PC-9 (cell line): ENCODE data around the gene GAK. TPM values are rescaled to one million over a fixed set of nuclear protein-coding genes. Genes with fewer than 3 reads are reported as not detected.

Experiments used
- BruUV-seq: library from RNA; stranded (reverse); fragments of 400-500 nt; replicated peaks from 2 replicates; lab custom pipeline; 2021; lab: Mats Ljungman, UMichigan
- CTCF ChIA-PET: fragments of 300-600 bp; sonication (Branson Sonifier 250); formaldehyde crosslinking; loops from one replicate; lab custom pipeline; 2022; ENCODE audit warnings: antibody characterized with exemption; lab: Charles Lee
- POLR2A ChIA-PET: fragments of 300-600 bp; sonication (Branson Sonifier 250); formaldehyde crosslinking; loops from one replicate; lab custom pipeline; 2022; ENCODE audit warnings: antibody characterized with exemption; ENCODE audit not compliant: unreplicated experiment; lab: Charles Lee
- DNase-seq, 2 experiments: peaks; one replicate each; pipeline versions ENCODE4 v3.0.0 to v3.0.0-alpha.2; 2015 to 2022; ENCODE audit warnings: mixed read lengths in 1 of 2
- H2AFZ ChIP-seq: fragments of 200-600 bp; sonication (generic); 2 replicates; pipeline ENCODE4 v1.8.1; 2017; ENCODE audit warnings: antibody characterized with exemption
- H3F3A ChIP-seq: fragments of 200-600 bp; sonication (generic); 2 replicates; pipeline ENCODE4 v1.8.1; 2017; ENCODE audit warnings: antibody characterized with exemption, mild to moderate bottlenecking, low read depth; ENCODE audit not compliant: insufficient read depth
- H3K27ac ChIP-seq: fragments of 200-600 bp; sonication (generic); 2 replicates; pipeline ENCODE4 v1.6.1; 2016; ENCODE audit warnings: mixed run types
- H3K27me3 ChIP-seq: fragments of 200-600 bp; sonication (generic); 2 replicates; pipeline ENCODE4 v1.6.1; 2016; ENCODE audit warnings: low read depth, mixed run types; ENCODE audit not compliant: insufficient read depth
- H3K36me3 ChIP-seq: fragments of 200-600 bp; sonication (generic); 2 replicates; pipeline ENCODE4 v1.6.1; 2016; ENCODE audit warnings: low read depth, mixed run types
- H3K4me1 ChIP-seq: fragments of 200-600 bp; sonication (generic); replicated peaks from 2 replicates; pipeline ENCODE4 v1.6.1; 2016; ENCODE audit warnings: mixed run types; ENCODE audit not compliant: insufficient read depth
- H3K4me2 ChIP-seq: fragments of 200-600 bp; sonication (generic); 2 replicates; pipeline ENCODE4 v1.6.1; 2017; ENCODE audit warnings: mixed run types
- H3K4me3 ChIP-seq: fragments of 200-600 bp; sonication (generic); 2 replicates; pipeline ENCODE4 v1.6.1; 2016; ENCODE audit warnings: mixed run types
- H3K79me2 ChIP-seq: fragments of 200-600 bp; sonication (generic); 2 replicates; pipeline ENCODE4 v1.6.1; 2017; ENCODE audit warnings: low read depth, mixed run types
- H3K9me2 ChIP-seq: fragments of 200-600 bp; sonication (generic); 2 replicates; pipeline ENCODE4 v1.8.1; 2017; ENCODE audit warnings: mild to moderate bottlenecking; ENCODE audit not compliant: insufficient read depth
- H3K9me3 ChIP-seq: fragments of 200-600 bp; sonication (generic); 2 replicates; pipeline ENCODE4 v1.8.1; 2016; ENCODE audit warnings: low read depth; ENCODE audit not compliant: insufficient read depth
- H4K20me1 ChIP-seq: fragments of 200-600 bp; sonication (generic); 2 replicates; pipeline ENCODE4 v1.8.1; 2017; ENCODE audit not compliant: insufficient read depth
- EZH2 ChIP-seq: fragments of 200-600 bp; sonication (generic); IDR thresholded peaks from 2 replicates; pipeline ENCODE4 v1.8.0; 2017; ENCODE audit warnings: antibody characterized with exemption, low read depth
- intact Hi-C: fragments of 100-400 bp; cut with micrococcal nuclease; formaldehyde crosslinking; loops from one replicate; pipeline ENCODE4 v1.10.0; 2022; ENCODE audit not compliant: unreplicated experiment
- total RNA-seq: library from RNA; stranded (reverse); gene quantifications from 2 replicates; pipeline ENCODE4 v1.2.3, GENCODE V29; 2021
- TF ChIP-seq, protein P1 (sequence below): fragments of 200-600 bp; sonication (generic); conservative IDR thresholded peaks from 2 replicates; pipeline ENCODE4 v1.6.1; 2017; ENCODE audit warnings: mixed run types, antibody characterized with exemption, mild to moderate bottlenecking, moderate library complexity

Gene GAK
- total RNA-seq, 1 experiment from 2014 or later: 114 TPM

DNA sequence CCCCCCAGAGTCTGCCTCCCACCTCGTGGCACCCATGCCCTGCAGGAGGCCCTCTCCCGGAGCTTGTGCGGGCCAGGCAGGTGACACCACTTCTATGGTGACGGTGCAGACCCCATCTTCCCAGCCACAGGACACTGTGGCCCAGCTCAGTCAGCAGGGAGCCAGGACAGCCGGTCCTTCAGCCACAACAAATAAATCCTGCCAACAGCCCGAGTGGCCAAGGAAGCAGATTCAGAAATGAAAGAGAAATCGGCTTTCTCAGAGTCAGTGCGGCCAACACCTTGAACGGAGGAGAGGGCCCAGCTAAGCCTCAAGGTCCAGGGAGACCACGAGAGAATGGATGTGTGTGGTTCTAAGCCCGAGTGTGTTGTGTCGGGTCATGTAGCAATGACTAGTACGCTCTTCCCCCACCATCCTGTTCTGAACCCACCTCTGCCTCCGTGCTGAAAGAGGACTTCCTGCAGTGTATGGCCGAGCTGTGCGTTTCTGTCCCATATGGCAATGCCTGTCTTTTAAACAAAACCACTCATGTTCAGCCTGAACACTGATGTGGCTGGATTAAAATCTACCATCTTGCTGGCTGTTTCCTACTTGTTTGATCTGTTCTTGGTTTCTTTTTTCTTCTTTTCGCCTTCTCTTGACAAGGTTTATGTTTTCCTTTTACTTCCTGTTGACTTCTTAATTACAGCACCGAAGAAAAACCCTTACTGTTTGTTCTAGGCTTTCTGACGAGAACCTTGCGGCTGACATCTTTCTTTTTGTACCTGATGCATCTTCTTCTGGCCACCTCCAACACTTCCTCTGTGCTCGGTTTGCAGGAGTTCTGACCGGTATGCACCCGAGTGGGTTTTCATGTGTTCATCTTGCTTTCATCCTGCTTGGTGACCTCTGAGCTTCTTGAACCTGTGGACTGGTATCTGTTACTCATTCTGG, 53.1 kb downstream of the GAK start:
- H3K4me3 ChIP-seq: no peak overlapping the region
- H3K9me3 ChIP-seq: no peaks in the 10 kb centered on the region
- H3K9me2 ChIP-seq: no peaks in the 10 kb centered on the region
- intact Hi-C loops: no loop called here
- no peaks in the 10 kb centered on the region for H3F3A ChIP-seq
- ChIA-PET POLR2A (interaction anchor here (0.6 kb wide), 1 partner anchor 97 kb away, joined by 3 read pairs; no protein-coding TSS in a partner anchor), CTCF (no interaction called here)
- no peaks in the 10 kb centered on the region for H3K27me3 ChIP-seq
- H4K20me1 ChIP-seq: no peaks in the 10 kb centered on the region
- no peak overlapping the region for H3K4me2 ChIP-seq
- TF ChIP-seq, protein P1, sequence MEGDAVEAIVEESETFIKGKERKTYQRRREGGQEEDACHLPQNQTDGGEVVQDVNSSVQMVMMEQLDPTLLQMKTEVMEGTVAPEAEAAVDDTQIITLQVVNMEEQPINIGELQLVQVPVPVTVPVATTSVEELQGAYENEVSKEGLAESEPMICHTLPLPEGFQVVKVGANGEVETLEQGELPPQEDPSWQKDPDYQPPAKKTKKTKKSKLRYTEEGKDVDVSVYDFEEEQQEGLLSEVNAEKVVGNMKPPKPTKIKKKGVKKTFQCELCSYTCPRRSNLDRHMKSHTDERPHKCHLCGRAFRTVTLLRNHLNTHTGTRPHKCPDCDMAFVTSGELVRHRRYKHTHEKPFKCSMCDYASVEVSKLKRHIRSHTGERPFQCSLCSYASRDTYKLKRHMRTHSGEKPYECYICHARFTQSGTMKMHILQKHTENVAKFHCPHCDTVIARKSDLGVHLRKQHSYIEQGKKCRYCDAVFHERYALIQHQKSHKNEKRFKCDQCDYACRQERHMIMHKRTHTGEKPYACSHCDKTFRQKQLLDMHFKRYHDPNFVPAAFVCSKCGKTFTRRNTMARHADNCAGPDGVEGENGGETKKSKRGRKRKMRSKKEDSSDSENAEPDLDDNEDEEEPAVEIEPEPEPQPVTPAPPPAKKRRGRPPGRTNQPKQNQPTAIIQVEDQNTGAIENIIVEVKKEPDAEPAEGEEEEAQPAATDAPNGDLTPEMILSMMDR: no peak
- TF ChIP-seq EZH2: no peak
- no peak for DNase-seq
- H2AFZ ChIP-seq: no peak overlapping the region
- no peaks in the 10 kb centered on the region for H3K36me3 ChIP-seq
- no peaks in the 10 kb centered on the region for H3K4me1 ChIP-seq
- no TSS peak for BruUV-seq
- no peaks in the 10 kb centered on the region for H3K79me2 ChIP-seq
- H3K27ac ChIP-seq: no peak overlapping the region

DNA sequence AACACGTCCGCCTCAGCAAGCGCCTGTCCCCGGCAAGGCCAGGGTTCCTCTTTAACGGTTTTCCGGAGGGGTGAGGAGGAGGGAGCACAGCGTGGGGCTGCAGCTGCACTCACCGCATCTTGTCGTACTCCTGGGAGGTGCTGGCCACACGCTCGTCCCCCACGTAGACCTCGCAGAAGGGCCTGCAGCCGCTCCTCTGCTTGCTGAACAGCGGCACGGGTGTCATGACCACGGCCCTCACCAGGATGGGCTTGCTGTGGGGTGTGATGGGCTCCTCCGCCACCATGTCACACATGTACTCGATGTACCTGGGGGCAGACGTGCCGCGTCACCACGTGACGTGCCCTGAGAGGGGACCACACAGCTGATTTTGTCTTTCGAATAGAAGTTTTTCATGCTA, 54.6 kb downstream of the GAK start:
- Histone ChIP-seq H3F3A (no peaks in the 10 kb centered on the region), H3K27me3 (no peaks in the 10 kb centered on the region), H3K4me1 (no peaks in the 10 kb centered on the region), H3K4me3 (no peak overlapping the region), H3K9me2 (no peaks in the 10 kb centered on the region), H4K20me1 (no peaks in the 10 kb centered on the region), H3K27ac (no peak overlapping the region), H3K79me2 (no peaks in the 10 kb centered on the region), H3K4me2 (no peak overlapping the region), H2AFZ (no peak overlapping the region), H3K36me3 (no peaks in the 10 kb centered on the region), H3K9me3 (no peaks in the 10 kb centered on the region)
- ChIA-PET POLR2A (no interaction called here), CTCF (no interaction called here)
- TF ChIP-seq, protein P1: no peak
- TF ChIP-seq EZH2: no peak
- intact Hi-C loops: no loop called here
- no peak for DNase-seq
- BruUV-seq: no TSS peak

DNA sequence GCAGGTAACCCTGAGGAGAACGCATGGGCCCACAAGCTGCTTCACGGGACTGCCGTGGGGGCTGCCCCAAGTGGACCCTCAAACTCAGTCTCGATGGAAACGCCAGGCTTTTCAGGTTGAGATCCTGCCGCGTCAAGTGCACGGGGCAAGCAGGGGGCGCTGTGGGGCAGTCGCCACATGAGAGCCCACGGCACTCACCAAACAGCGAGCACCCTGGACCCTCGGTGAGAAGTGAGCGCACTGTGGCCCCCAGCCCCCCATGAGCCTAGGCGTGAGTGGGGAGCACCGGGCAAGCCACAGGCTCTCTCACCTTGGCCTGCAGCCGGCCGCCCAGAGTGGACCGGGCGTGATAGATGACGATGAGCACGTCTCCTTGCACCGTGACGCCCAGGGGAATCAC, 55.3 kb downstream of the GAK start:
- no peak for TF ChIP-seq EZH2
- TF ChIP-seq, protein P1: no peak; the same call in 1 of the 2 replicates
- Histone ChIP-seq H3F3A (no peaks in the 10 kb centered on the region), H3K27ac (no peak overlapping the region), H3K4me2 (no peak overlapping the region), H3K36me3 (no peaks in the 10 kb centered on the region), H3K9me3 (no peaks in the 10 kb centered on the region), H3K79me2 (no peaks in the 10 kb centered on the region), H3K4me1 (no peaks in the 10 kb centered on the region), H3K9me2 (no peaks in the 10 kb centered on the region), H3K27me3 (no peaks in the 10 kb centered on the region), H3K4me3 (no peak overlapping the region), H2AFZ (no peak overlapping the region), H4K20me1 (no peaks in the 10 kb centered on the region)
- DNase-seq: no peak
- BruUV-seq: no TSS peak
- intact Hi-C loops: no loop called here
- POLR2A ChIA-PET: no interaction called here
- CTCF ChIA-PET: no interaction called here
